Natural killer cell treated with Interleukin-12 subunit alpha and Interleukin-12 subunit beta and Interleukin-15 and Interleukin-18, amount 100 ng/mL, for 72 hours (primary cell): ENCODE data around the gene PDE4D. TPM values are rescaled to one million over a fixed set of nuclear protein-coding genes. Genes with fewer than 3 reads are reported as not detected.
A peak's percentile ranks its signal among the peaks of the same experiment; 100 is the strongest.
"Not testable (repeated sequence)": the region's sequence is repeated elsewhere in the genome, so short reads cannot be mapped to it uniquely, and the experiment has no call there.

Experiments
- ATAC-seq, 2 donors: fragments of 150-1000 bp; cut with Tn5 transposase in 1 of 2; sonication (Bioruptor Pico), chemical (Tn5 transposase) in 1 of 2; 2 replicates each; pipeline ENCODE4 v1.10.0; 2021
- DNase-seq: peaks from one replicate; pipeline ENCODE4 v3.0.0; 2022; ENCODE audit warnings: low spot score
- H3K27ac Mint-ChIP-seq, 2 donors: 1 replicate in 1 of 2; 2 replicates in 1 of 2; pipeline ENCODE4 v1.8.0; 2022; ENCODE audit warnings: mixed read lengths in 2 of 2, mild to moderate bottlenecking in 1 of 2, moderate library complexity in 1 of 2
- H3K27me3 Mint-ChIP-seq, 2 donors: 1 replicate in 1 of 2; 2 replicates in 1 of 2; pipeline ENCODE4 v1.8.0; 2022; ENCODE audit warnings: mixed read lengths in 2 of 2
- H3K36me3 Mint-ChIP-seq: one replicate; pipeline ENCODE4 v1.8.0; 2022; ENCODE audit warnings: mixed read lengths
- H3K4me1 Mint-ChIP-seq, 2 donors: 1 replicate in 1 of 2; 2 replicates in 1 of 2; pipeline ENCODE4 v1.8.0; 2022; ENCODE audit warnings: low read depth in 2 of 2, mixed read lengths in 2 of 2, mild to moderate bottlenecking in 1 of 2
- H3K4me3 Mint-ChIP-seq: one replicate; pipeline ENCODE4 v1.8.0; 2022; ENCODE audit warnings: mixed read lengths
- H3K9me3 Mint-ChIP-seq: 2 replicates; pipeline ENCODE4 v1.8.0; 2022; ENCODE audit warnings: mixed read lengths
- total RNA-seq, 2 donors: library from RNA; stranded (reverse); gene quantifications; one replicate each; pipeline ENCODE4 v1.2.3, GENCODE V29; 2022

Gene PDE4D
- total RNA-seq, 2 donors from 2014 or later: 55.0 to 80.5 TPM

DNA sequence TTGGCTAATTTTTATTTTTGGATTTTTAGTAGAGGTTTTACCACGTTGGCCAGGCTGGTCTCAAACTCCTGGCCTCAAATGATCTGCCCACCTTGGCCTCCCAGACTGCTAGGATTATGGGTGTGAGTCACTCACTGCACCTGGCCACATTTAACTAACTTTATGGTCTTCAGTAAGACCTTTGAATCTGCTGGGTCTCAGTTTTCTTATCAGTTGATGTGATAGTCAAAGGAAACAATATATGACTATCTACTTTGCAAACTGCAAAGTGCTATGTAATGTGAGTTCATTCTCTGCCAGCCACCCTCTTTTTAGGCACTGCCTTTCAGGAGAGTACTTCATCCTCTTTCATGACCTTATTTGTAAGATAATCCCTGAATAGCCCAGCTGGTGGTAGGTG, 474.7 kb downstream of the PDE4D start:
- no peak overlapping the region for H3K4me3 Mint-ChIP-seq
- peaks cover 31 to 32% of the 10 kb centered on the region in 2 donors for H3K27me3 Mint-ChIP-seq
- H3K36me3 Mint-ChIP-seq: no peaks in the 10 kb centered on the region
- H3K9me3 Mint-ChIP-seq: no peaks in the 10 kb centered on the region
- ATAC-seq: no peak
- H3K4me1 Mint-ChIP-seq: no peaks in the 10 kb centered on the region
- no peak overlapping the region for H3K27ac Mint-ChIP-seq
- no peak for DNase-seq

DNA sequence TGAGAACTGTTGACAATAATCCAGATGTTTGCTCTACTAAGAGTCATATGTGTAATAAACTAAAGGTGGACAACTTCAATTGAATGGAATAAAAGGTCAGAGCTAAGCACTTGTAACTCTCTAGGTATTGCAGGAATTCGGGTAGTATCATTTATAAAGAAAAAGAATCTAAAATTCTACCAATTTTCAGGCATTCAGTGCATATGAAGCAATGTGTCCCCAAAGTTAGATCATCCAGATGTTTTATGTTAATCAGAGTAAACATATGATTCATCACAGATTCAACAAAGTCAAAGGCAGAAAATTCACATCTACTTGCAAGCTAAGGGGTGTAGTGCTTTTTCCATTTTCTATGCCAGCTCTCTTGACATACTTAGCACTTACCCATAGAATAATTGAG, 477.1 kb downstream of the PDE4D start:
- Mint-ChIP-seq H3K27ac (no peak overlapping the region), H3K4me1 (no peaks in the 10 kb centered on the region), H3K9me3 (no peaks in the 10 kb centered on the region), H3K27me3 (peaks cover 26 to 30% of the 10 kb centered on the region in 2 donors), H3K36me3 (no peaks in the 10 kb centered on the region), H3K4me3 (no peak overlapping the region)
- no peak for ATAC-seq
- DNase-seq: no peak

DNA sequence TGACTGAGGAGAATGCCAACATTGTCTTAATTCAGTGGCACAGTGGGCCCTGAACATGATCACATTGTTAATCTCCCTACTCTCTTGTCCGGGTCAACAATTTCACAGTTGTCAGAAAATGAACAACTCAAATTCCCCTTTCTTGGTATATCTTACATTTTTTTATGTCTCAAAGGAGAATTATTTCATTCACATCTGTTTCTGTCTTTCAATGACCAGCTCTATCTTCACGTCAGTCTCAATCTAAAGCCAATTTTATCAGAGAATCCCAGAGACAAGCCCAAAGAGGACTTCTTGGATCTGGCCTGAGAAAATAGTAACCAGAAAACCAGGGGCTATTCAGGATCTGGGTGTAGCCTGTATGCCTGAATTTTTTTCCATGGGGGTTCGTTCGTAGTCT, 477.5 kb downstream of the PDE4D start:
- H3K4me1 Mint-ChIP-seq: no peaks in the 10 kb centered on the region
- DNase-seq (no peak), ATAC-seq (no peak)
- no peak overlapping the region for H3K27ac Mint-ChIP-seq
- H3K9me3 Mint-ChIP-seq: no peaks in the 10 kb centered on the region
- H3K27me3 Mint-ChIP-seq: peaks cover 25 to 34% of the 10 kb centered on the region in 2 donors
- H3K36me3 Mint-ChIP-seq: no peaks in the 10 kb centered on the region
- H3K4me3 Mint-ChIP-seq: no peak overlapping the region

DNA sequence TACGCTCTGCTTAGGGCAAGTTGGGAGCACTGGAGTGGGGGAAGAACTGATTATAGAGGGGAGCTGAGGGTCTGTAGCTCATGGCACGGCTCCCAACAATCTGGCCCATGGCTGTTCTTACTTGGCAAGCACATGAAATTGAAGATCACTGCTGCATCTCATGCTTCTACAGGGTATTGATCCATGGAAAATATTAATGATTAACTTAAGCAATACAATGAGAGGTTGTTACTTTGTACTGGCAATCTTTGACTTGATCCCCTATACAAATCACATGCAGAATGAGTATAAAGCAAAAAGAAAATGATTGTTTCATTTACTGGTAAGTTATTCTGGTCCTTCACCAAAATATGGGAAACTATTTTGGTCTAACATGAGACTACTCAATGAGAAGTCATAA, 481.1 kb downstream of the PDE4D start:
- H3K36me3 Mint-ChIP-seq: no peaks in the 10 kb centered on the region
- DNase-seq: no peak
- H3K4me3 Mint-ChIP-seq: no peak overlapping the region
- no peak overlapping the region for H3K27ac Mint-ChIP-seq
- no peaks in the 10 kb centered on the region for H3K4me1 Mint-ChIP-seq
- peaks cover 3% of the 10 kb centered on the region for H3K9me3 Mint-ChIP-seq
- H3K27me3 Mint-ChIP-seq: peaks cover 18 to 33% of the 10 kb centered on the region in 2 donors
- ATAC-seq: no peak

DNA sequence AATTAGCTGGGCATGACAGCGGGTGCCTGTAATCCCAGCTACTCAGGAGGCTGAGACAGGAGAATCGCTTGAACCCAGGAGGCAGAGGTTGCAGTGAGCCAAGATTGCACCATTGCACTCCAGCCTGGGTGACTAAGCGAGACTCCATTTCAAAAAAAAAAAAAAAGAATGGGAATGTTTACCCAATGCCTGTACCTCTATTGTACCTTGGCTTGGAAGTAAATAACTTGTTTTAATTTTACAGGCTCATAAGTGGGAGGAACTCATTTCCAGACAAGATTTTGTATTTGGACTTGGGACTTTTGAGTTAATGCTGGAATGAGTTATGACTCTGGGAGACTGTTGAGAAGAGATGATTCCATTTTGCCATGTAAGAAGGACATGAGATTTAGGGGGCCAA, 484.5 kb downstream of the PDE4D start:
- peaks cover 12 to 42% of the 10 kb centered on the region in 2 donors for H3K27me3 Mint-ChIP-seq
- H3K36me3 Mint-ChIP-seq, H3K4me3 Mint-ChIP-seq, DNase-seq, ATAC-seq, H3K9me3 Mint-ChIP-seq, H3K4me1 Mint-ChIP-seq, H3K27ac Mint-ChIP-seq: not testable (repeated sequence)

DNA sequence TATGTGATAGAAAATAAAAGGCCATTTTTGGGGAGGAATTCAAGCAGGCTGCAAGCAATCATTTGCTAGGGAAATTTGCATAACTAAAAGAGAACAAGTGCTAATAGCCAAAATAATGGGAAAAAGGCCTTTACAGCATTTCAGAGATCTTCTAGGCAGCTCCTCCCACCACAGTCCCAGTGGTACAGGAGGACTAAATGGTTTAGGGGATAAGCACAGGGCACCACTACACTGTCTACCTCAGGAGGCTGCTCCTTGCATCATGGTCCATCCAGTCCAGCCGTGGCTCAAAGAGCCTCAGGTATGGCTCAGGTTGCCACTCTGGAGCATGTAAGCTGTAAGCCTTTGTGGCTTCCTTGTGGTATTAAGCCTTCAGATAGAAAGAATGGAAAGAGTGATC, 485.6 kb downstream of the PDE4D start:
- Mint-ChIP-seq H3K9me3 (peaks cover 3% of the 10 kb centered on the region), H3K27me3 (peaks cover 16 to 36% of the 10 kb centered on the region in 2 donors), H3K27ac (no peak overlapping the region), H3K36me3 (no peaks in the 10 kb centered on the region), H3K4me3 (no peak overlapping the region), H3K4me1 (no peaks in the 10 kb centered on the region)
- DNase-seq: no peak
- no peak for ATAC-seq

DNA sequence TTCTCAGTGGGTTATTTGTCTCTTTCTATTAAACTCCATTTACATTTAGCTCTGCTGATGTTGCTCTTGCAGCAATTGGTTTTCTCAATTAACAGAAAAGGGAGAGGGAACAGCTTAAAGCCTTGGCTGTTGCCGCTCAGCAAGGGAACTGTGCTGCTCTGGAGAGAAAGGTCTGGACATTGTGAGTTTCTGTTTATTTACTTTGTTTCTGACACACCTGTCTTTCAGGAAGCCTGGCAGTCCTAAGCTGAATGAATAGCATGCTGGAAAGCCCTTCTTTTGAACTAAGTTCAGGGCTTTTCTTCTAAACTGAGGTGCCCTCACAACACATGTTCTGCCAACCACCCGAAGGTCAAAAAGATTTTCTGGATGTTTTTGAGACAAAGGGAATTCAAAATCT, 491.9 kb downstream of the PDE4D start:
- Mint-ChIP-seq H3K4me1 (no peaks in the 10 kb centered on the region), H3K9me3 (no peaks in the 10 kb centered on the region), H3K4me3 (no peak overlapping the region), H3K27ac (no peak overlapping the region), H3K36me3 (no peaks in the 10 kb centered on the region), H3K27me3 (peaks cover 9 to 20% of the 10 kb centered on the region in 2 donors)
- ATAC-seq: no peak
- no peak for DNase-seq

DNA sequence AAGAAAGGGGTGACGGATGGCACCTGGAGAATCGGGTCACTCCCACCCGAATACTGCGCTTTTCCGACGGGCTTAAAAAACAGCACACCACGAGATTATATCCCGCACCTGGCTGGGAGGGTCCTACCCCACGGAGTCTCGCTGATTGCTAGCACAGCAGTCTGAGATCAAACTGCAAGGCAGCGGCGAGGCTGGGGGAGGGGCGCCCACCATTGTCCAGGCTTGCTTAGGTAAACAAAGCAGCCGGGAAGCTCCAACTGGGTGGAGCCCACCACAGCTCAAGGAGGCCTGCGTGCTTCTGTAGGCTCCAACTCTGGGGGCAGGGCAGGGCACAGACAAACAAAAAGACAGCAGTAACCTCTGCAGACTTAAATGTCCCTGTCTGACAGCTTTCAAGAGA, 498.6 kb downstream of the PDE4D start:
- not testable (repeated sequence) for ATAC-seq, H3K4me1 Mint-ChIP-seq, H3K36me3 Mint-ChIP-seq, H3K9me3 Mint-ChIP-seq, DNase-seq, H3K27ac Mint-ChIP-seq, H3K4me3 Mint-ChIP-seq, H3K27me3 Mint-ChIP-seq

DNA sequence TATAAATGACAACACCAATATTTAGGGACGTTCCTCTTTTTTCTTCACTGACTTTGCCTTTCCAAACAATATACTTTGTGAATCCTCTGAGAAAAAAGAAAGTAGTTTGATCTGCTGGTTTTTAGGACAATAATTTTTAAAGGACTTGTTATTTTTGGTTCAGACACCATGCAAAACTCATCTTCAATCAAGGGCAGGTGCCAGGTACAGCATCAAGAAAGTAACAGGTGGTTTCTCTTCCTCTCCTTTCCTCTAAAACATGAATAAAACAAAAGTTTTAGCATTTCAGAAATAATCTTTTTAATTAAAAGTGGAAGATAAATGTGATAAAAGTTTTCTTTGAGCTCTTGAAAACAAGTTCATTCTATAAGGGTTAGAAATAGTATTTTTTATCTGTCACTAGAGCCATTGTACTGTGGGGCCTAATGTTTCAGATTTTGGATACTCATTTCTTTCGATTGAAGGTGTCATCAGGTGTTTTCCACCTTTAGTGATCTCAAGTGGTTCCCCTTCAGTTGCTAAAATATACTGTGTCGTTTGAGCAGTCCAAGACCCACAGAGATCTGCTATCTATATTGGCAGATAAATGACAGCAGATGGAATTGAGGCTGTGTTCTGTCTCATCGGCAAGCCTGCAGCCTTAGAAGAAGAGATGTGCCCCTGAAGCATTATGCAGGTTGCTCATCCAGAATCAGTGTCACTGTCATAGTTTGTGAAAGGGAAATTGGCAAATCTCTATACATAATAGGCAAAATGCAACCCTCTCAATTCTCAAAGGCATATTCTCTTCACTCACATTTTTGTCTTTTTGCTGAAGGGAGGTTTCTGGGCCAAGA, 499.7 kb downstream of the PDE4D start:
- no peak overlapping the region for H3K4me3 Mint-ChIP-seq
- H3K4me1 Mint-ChIP-seq: no peaks in the 10 kb centered on the region
- H3K9me3 Mint-ChIP-seq: no peaks in the 10 kb centered on the region
- peaks cover 6 to 7% of the 10 kb centered on the region in 2 donors for H3K27me3 Mint-ChIP-seq
- ATAC-seq: no peak
- H3K36me3 Mint-ChIP-seq: no peaks in the 10 kb centered on the region
- no peak overlapping the region for H3K27ac Mint-ChIP-seq
- no peak for DNase-seq

DNA sequence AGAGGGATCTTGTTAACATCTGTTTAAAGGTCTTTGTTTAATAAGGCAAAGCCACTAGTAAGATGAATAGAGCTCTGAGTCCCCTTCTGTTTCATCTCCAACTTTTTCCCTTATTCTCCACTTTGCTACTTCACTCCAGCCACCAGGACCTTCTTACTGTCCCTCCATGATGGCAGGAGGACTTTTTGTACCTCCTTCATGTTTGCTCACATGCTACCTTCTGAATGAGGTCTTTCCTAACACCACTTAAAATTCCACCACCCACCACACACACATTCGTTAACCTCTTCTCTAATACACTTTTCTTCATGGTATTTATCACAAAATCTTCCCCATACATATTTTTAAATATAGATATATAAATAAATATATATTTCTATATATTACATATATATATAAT, 501.9 kb downstream of the PDE4D start:
- Mint-ChIP-seq H3K27me3 (peaks cover 11 to 15% of the 10 kb centered on the region in 2 donors), H3K4me1 (no peaks in the 10 kb centered on the region), H3K4me3 (no peak overlapping the region), H3K9me3 (no peaks in the 10 kb centered on the region), H3K36me3 (no peaks in the 10 kb centered on the region), H3K27ac (peak overlapping the region in 1 of 2 donors; percentile 2)
- DNase-seq: no peak
- ATAC-seq: no peak

DNA sequence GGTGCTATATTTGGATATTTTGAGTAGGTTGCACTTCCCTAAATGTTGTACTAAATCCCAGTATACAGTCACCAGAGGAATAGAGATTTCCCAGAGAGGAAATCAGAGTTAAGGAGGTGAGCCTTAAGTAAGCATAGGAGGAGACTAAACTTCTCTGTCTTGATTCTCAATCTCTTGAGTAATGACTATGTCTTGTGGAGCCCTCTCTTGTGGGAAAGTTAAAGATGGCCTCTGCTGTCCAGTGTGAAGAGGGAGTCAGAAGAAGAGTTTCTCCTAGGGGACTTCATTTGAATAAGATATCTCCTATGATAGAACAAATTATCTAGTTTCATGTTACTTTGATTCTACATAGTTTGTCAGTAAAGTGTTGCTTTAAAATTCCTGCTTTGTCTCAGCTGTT, 502.5 kb downstream of the PDE4D start:
- Mint-ChIP-seq H3K27me3 (peaks cover 14 to 21% of the 10 kb centered on the region in 2 donors), H3K27ac (peak overlapping the region in 1 of 2 donors; percentile 2), H3K9me3 (no peaks in the 10 kb centered on the region), H3K4me1 (no peaks in the 10 kb centered on the region), H3K4me3 (no peak overlapping the region), H3K36me3 (no peaks in the 10 kb centered on the region)
- DNase-seq: no peak
- no peak for ATAC-seq

DNA sequence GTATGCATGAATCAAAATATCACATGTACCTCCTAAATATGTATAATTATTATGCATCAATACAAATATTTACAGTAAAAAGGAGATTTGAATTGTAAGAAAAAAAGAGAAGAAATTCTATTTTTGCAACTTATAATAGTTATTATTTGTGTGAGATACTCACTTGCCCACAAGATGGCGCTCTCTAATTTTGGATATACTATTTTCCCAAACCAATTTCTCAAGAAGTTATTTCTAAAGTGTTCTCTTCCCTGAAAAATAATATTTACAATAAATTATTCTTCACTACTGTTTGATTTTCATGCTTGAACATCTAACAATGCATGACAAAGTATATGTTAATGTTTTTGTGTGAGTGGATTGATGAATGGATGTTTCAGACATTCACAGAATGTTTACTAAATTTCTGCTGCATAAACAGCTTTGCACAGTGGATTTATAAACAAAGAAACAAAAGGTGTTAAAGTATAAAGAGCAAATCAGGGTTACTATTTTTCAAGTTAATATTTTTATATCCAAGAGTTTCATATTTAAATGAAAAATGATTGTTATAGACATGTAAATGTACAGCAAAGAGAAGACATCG, 503.4 kb downstream of the PDE4D start:
- no peak for DNase-seq
- Mint-ChIP-seq H3K27ac (no peak overlapping the region), H3K27me3 (peaks cover 14 to 24% of the 10 kb centered on the region in 2 donors), H3K9me3 (no peaks in the 10 kb centered on the region), H3K4me3 (no peak overlapping the region), H3K36me3 (no peaks in the 10 kb centered on the region), H3K4me1 (no peaks in the 10 kb centered on the region)
- no peak for ATAC-seq

DNA sequence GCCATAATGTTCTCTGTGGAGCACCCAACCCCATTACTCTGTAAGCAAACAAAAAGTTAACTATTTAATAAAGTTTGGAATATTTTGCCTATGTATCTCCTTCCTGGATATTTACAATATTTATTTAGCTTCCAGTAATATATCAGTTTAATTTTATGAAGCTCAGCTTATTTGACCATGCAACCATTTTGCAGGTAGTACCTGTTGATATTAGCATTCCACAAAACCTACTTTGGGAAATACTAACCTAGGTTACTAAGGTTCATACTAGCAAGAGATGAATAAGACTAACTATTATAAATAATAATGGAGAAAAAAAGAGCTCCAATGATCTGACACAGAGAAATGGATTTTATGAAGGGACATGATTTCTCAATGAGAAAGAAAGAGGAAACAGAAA, 506.4 kb downstream of the PDE4D start:
- DNase-seq (no peak), ATAC-seq (no peak)
- H3K36me3 Mint-ChIP-seq: no peaks in the 10 kb centered on the region

DNA sequence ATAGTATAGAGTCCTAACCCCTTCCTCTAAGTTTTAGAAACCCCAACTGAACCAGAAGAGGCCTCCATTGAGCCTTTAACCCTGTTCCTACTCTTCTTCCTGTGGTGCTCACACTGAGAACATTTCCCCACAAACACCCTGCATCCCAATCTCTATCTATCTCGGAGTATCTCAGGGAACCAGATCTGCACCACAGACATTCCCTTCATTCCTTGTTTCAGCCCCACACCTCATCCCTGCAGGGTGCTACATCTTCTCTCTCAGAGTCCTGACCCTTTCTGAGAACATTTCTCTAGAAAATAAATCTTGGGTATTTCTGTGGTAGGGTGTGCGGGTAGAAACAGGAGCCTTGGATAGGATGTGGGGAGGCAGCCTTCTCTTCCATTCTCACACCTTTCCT, 507.8 kb downstream of the PDE4D start:
- Mint-ChIP-seq H3K9me3 (no peaks in the 10 kb centered on the region), H3K4me3 (no peak overlapping the region), H3K27ac (no peak overlapping the region), H3K27me3 (peaks cover 10 to 31% of the 10 kb centered on the region in 2 donors), H3K36me3 (no peaks in the 10 kb centered on the region), H3K4me1 (no peaks in the 10 kb centered on the region)
- DNase-seq: no peak
- no peak for ATAC-seq

More for the DNA sequence above, 506.4 kb downstream of the PDE4D start:
- H3K4me3 Mint-ChIP-seq: no peak overlapping the region
- peaks cover 10 to 31% of the 10 kb centered on the region in 2 donors for H3K27me3 Mint-ChIP-seq
- no peaks in the 10 kb centered on the region for H3K4me1 Mint-ChIP-seq
- H3K27ac Mint-ChIP-seq: no peak overlapping the region
- no peaks in the 10 kb centered on the region for H3K9me3 Mint-ChIP-seq
